Fibroblast of skin of scalp (primary cell): Measurements from ENCODE around the gene TMEM179B.
A peak's percentile ranks its signal among the peaks of the same experiment; 100 is the strongest.

Experiments used
- DNase-seq: peaks from one replicate; pipeline ENCODE4 v3.0.0-alpha.2; 2013

Gene TMEM179B

DNA sequence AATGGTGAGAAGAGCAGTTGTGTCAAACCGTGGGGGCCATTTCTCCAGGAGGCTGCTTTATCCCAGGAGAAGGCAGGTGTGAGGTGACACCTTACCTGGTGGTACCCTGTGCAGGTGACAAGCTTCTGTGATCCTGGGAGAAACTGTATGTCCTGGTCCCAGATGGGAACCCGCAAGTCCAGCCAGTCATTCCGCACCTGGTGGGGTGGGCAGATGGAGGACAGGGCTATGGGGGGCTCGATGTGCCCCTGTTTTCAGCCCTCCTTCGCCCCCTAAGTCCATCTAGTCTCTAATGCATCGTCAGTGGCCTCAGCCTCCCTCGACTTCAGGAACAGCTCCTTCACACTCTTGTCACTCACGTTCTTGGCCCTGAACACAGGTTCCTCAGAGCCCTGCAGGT, 48.1 kb downstream of the TMEM179B start:
- no peak for DNase-seq

DNA sequence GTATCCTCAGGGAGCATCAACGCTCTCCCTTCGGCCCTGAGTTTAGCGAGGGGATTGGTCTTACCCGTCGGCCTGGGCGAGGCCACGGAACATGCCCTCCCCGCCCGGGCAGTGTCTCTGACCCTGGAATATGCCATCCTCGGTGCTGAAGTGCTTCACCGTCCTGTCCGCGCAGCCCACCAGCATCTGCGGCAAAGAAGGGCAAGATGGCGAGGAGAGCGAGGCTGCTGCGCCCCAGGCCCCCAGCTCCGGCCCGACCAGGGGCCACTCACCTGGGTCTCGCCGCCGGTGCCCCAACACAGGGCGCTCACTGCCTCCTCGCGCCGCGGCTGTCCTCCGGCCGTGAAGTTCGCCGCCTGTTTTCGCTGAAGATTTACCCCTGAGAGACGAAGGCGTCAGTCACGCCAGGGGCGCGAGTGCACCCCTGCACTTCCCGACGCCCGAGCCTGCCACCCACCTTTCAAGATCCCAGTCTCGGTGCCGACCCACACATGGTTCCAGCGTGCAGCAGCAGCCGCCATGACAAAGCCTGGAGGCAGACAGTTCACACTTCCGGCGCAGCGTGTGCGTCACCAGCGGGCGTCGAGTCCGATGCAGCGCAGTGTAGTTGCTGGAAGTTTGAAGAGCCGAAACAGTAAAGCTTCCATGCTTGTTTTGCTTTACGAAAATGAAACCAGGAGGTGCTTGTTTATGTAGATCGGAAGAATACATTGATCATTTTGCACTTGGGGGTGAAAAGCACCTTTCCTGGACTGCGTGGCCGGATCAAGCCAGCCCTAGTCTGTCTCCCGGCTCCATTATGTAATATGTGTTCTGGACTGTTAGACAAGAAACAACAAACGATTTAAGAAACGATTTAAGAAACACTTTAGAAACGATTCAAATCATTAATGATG, 52.1 kb downstream of the TMEM179B start, which contains the start of gene WDR74:
Gene WDR74 (minus strand): TSS at position 541 of the 896 bp plus-strand sequence. CDS start 20 bp downstream, at position 521.
- peak; percentile 92 for DNase-seq
